ENCODE results near the gene AKAP10. TPM values are rescaled to one million over a fixed set of nuclear protein-coding genes. Genes with fewer than 3 reads are reported as not detected.

Gene AKAP10
- total RNA-seq, 2 donors from 2014 or later, result 11.9 to 13.2 TPM

GRCh38 chr17:20010936-20011335 is 33.3 kb upstream of the AKAP10 start:
- Histone ChIP-seq H3K4me1 (peaks cover 20% of the 10 kb centered on the region), H3K36me3 (replicated peaks in 1 of 2; ENCODE audit: insufficient read depth in 1 of 2, low read depth in 2 of 2) (no peaks in the 10 kb centered on the region), H3K27me3 (no peaks in the 10 kb centered on the region), H3K4me3 (no peak overlapping the region), H3K9me3 (no peaks in the 10 kb centered on the region), H3K27ac (no peak overlapping the region)
- no peak for DNase-seq
- intact Hi-C loops (cut with DNase I), result no loop called here
- ATAC-seq, result no peak
- TF ChIP-seq POLR2A (IDR thresholded peaks at IDR 0.05), result no peak
- no peak for TF ChIP-seq CTCF (IDR thresholded peaks at IDR 0.05)
- WGBS, 2 donors, result 54 to 62% methylated on average over 1 of the region's 1 CpG

- WGBS, 2 donors, result 15 to 16% methylated on average over 11 of the region's 11 CpGs
- DNase-seq (peak; percentile 38 to 66 (median 61)), ATAC-seq (peak; percentile 59)
- H3K4me3 ChIP-seq, result peak overlapping the region; percentile 29 to 64
- no peaks in the 10 kb centered on the region for H3K36me3 ChIP-seq (replicated peaks in 1 of 2; ENCODE audit: insufficient read depth in 1 of 2, low read depth in 2 of 2)
- peak overlapping the region in 1 of 4 donors; percentile 20 for H3K27ac ChIP-seq
- H3K9me3 ChIP-seq, result no peaks in the 10 kb centered on the region
- intact Hi-C loops (cut with DNase I), result no loop called here
- TF ChIP-seq CTCF (IDR thresholded peaks at IDR 0.05) (peak; percentile 24 to 50 (median 43)), POLR2A (IDR thresholded peaks at IDR 0.05) (no peak)
- peaks cover 20% of the 10 kb centered on the region for H3K4me1 ChIP-seq
- H3K27me3 ChIP-seq, result no peaks in the 10 kb centered on the region
Observed at GRCh38 chr17:20010099-20010863, 32.7 kb upstream of the AKAP10 start.

GRCh38 chr17:20009302-20010098 is 31.9 kb upstream of the AKAP10 start, which contains the start of gene SPECC1:
TSS of gene SPECC1 (plus strand) at chr17:20009359. CDS start at chr17:20096652, 87,293 bp downstream.
- Histone ChIP-seq H3K4me1 (peaks cover 20% of the 10 kb centered on the region), H3K4me3 (peak within 1 kb of the TSS; percentile 29 to 64), H3K9me3 (no peaks in the 10 kb centered on the region), H3K27me3 (no peaks in the 10 kb centered on the region), H3K36me3 (replicated peaks in 1 of 2; ENCODE audit: insufficient read depth in 1 of 2, low read depth in 2 of 2) (no peaks in the 10 kb centered on the region), H3K27ac (peak within 1 kb of the TSS in 2 of 4 donors; percentile 20 to 49)
- ATAC-seq (peak; percentile 97), DNase-seq (peak; percentile 76 to 80 (median 78))
- TF ChIP-seq CTCF (IDR thresholded peaks at IDR 0.05), result peak in 5 of 7 experiments; percentile 90 to 100 (median 95)
- TF ChIP-seq POLR2A (IDR thresholded peaks at IDR 0.05), result no peak
- 0 to 2% methylated on average over 10 to 94 of the region's 96 CpGs for WGBS, 2 donors
- intact Hi-C loops (cut with DNase I), result no loop called here

- Histone ChIP-seq H3K27ac (no peak overlapping the region), H3K4me1 (peaks cover 20% of the 10 kb centered on the region), H3K36me3 (replicated peaks in 1 of 2; ENCODE audit: insufficient read depth in 1 of 2, low read depth in 2 of 2) (no peaks in the 10 kb centered on the region), H3K4me3 (peak overlapping the region in 1 of 2 donors; percentile 64), H3K27me3 (no peaks in the 10 kb centered on the region), H3K9me3 (no peaks in the 10 kb centered on the region)
- ATAC-seq (no peak), DNase-seq (no peak)
- 0 to 1% methylated on average over 1 to 18 of the region's 18 CpGs for WGBS, 2 donors
- intact Hi-C loops (cut with DNase I), result no loop called here
- peak in 2 of 7 experiments; percentile 74 to 75 for TF ChIP-seq CTCF (IDR thresholded peaks at IDR 0.05)
- TF ChIP-seq POLR2A (IDR thresholded peaks at IDR 0.05), result no peak
Observed at GRCh38 chr17:20009052-20009301, 31.3 kb upstream of the AKAP10 start.
